HCEC 1CT (cell line): ENCODE results near the gene ARHGEF17.
A peak's percentile ranks its signal among the peaks of the same experiment; 100 is the strongest.
"Not testable (repeated sequence)": the region's sequence is repeated elsewhere in the genome, so short reads cannot be mapped to it uniquely, and the experiment has no call there.

ENCODE experiments used
- DNase-seq: peaks from one replicate; pipeline ENCODE4 v3.0.0-alpha.2; 2017

ARHGEF17 gene, protein sequence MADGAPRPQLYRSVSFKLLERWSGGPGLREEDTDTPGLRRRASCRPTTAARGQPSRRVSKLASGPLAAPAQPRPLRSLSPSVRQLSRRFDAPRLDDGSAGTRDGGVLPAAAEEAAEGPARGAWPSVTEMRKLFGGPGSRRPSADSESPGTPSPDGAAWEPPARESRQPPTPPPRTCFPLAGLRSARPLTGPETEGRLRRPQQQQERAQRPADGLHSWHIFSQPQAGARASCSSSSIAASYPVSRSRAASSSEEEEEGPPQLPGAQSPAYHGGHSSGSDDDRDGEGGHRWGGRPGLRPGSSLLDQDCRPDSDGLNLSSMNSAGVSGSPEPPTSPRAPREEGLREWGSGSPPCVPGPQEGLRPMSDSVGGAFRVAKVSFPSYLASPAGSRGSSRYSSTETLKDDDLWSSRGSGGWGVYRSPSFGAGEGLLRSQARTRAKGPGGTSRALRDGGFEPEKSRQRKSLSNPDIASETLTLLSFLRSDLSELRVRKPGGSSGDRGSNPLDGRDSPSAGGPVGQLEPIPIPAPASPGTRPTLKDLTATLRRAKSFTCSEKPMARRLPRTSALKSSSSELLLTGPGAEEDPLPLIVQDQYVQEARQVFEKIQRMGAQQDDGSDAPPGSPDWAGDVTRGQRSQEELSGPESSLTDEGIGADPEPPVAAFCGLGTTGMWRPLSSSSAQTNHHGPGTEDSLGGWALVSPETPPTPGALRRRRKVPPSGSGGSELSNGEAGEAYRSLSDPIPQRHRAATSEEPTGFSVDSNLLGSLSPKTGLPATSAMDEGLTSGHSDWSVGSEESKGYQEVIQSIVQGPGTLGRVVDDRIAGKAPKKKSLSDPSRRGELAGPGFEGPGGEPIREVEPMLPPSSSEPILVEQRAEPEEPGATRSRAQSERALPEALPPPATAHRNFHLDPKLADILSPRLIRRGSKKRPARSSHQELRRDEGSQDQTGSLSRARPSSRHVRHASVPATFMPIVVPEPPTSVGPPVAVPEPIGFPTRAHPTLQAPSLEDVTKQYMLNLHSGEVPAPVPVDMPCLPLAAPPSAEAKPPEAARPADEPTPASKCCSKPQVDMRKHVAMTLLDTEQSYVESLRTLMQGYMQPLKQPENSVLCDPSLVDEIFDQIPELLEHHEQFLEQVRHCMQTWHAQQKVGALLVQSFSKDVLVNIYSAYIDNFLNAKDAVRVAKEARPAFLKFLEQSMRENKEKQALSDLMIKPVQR (N-terminal part only)

DNA sequence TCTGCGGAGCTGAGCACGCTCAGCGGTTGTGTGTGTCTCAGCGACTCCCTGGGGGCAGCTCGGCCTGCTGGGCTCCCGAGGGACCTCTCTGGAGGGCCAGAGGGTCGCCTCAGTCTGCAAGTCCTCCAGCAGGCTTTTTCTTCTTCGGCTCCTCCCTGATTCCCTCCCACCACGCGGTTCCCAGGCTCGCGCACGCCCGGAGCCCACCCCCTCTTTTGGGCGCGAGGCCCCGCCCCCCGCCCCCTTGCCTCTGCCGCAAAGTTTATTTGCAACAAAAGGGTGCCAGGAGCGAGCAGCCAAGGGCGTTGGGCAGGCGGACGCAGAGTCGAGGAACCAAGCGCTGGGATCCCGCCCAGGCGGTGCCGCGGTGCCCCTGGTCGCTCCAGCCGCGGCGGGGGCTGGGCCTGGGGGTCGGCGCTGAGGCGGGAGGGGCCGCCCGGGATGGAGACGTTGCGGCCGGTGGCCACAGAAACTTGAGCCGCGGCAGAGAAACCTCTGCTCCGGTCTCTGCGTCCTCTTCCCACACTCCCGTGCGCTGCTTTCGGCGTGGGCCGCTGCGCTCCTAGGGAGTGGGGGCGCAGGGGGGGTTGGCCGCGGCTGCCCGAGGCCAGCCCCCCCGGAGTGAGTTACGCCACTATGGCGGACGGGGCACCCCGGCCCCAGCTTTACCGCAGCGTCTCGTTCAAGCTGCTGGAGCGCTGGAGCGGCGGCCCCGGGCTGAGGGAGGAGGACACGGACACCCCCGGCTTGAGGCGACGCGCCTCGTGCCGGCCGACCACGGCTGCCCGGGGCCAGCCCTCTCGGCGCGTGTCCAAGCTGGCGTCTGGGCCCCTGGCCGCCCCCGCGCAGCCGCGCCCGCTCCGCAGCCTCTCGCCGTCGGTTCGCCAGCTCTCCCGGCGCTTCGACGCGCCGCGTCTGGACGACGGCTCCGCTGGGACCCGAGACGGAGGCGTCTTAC is at the start of gene ARHGEF17:
Gene ARHGEF17, plus strand, starts transcription at position 274 of the 958 bp plus-strand sequence. Its CDS starts 363 bp downstream, at position 637.
- peak; percentile 69 for DNase-seq

DNA sequence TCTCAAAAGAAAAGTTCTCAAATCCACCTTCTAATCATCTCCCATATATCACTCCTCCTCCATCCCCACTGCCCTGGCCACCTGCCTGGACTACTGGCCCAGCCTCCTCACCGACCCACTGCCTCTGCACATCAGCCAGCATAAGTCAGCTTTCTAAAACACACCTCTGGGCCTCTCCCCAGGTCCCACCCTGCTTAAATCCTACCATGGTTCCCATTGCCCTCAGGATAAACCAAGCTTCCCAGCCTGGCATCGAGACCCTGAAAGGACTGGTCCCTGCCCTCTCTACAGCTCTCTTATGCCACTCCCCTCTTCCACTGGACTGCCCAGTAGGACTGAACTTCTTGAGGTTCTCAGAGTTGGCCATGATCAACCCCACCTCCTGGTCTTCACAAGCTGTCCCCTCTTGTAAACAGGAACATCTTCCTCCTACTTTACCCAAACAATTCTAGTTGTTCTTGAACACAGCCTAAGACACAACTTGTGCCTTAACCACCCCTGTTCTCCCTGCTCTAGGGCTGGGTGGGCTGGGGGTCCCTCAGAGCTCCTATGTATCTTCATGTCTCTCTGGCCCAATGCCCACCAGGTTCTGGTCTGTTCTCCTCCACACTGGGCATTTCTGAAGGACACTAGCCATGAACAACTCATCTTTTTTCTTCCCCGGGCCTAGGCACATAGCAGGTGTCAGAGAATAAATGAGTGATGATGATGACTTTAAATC is 48.5 kb upstream of the ARHGEF17 start:
- no peak for DNase-seq

DNA sequence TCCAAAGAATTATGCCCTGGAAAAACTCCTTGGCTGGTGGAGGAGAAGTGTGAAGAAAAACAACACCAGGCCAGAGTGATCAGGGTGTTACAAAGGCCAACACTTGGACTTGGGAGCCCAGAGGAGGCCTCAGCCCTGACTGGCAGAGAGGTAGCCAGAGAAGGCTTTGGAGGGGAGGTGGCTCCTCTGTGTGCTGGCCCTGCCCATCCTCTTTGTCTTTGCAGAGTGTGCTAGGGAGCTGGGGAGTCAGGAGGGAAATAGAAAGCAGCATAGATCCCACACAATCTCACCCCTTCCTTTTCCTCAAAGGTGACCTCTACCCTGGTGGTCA is 48.0 kb upstream of the ARHGEF17 start:
- DNase-seq: no peak

DNA sequence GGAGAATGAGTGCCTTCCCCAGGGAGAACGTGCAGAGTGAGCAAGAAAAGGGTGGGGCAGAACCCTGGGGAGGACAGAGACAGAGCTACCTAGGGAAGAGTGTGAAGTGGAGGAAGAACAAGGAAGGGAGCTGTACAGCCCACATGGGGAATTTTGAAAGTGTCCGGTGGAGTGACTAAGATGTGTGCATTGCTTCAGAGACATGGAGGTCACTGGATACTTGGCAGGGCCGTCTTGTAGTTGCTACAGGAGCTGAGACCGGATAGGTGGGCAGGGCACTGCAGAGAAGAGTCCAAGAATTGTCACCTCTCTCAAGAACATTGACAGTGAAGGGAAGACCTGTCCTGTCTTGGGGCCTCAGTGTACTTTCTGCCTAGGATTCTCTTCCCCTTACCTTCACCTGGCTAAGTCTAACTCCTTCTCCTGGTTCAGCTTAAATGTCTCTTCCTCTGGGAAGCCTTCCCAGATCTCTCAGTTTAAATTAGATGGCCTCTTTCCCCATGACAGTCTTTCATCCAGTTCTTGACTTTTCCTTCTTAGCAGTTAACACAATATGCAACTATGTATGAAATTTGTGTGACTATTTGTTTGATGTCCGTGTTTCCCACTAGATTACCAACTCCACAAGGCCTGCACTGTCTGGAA is 45.1 kb upstream of the ARHGEF17 start:
- DNase-seq: no peak

DNA sequence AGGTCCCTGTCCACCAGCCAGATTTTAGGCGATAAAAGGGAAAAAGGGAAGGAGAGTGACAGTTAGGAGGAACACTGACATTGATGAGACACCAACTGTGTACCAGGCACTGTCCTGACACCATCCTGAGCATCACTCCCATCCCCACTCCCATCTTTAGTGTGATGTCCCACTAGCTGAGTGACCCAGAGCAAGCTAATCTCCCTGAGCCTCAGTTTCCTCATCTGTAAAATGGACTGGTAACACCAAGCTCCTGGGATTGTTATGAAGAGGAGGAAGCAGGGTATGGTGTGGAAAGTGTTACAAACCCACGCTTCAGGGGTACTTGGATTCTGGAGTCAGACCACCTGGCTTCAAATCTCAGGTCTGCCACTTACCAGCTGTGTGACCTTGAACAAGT is 44.4 kb upstream of the ARHGEF17 start:
- no peak for DNase-seq

DNA sequence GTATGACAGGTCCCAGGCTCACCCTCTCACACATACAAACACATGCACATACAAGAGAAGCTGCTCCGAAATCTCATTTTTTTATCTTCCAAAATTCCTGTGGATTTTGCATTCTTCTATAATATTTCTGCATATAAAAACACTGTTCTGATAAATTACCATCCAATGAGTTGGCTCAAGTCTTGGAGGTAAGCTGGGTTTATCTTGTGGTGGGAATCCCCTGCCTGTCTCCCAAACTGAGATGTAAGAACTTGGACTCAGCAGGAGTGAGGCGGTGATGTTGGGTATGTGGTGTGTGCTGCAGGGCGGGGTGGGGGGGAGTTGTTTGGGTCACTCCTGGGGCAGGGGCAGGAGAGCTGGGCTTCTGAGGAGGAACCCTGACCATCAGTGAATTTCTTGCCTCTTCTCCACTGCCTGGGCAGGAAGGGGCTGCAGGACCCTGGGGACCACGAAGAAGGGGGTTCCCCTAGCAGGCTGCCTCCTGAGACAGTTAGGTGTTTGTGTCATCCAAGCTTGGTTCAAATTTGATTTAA is 42.7 kb upstream of the ARHGEF17 start:
- no peak for DNase-seq

DNA sequence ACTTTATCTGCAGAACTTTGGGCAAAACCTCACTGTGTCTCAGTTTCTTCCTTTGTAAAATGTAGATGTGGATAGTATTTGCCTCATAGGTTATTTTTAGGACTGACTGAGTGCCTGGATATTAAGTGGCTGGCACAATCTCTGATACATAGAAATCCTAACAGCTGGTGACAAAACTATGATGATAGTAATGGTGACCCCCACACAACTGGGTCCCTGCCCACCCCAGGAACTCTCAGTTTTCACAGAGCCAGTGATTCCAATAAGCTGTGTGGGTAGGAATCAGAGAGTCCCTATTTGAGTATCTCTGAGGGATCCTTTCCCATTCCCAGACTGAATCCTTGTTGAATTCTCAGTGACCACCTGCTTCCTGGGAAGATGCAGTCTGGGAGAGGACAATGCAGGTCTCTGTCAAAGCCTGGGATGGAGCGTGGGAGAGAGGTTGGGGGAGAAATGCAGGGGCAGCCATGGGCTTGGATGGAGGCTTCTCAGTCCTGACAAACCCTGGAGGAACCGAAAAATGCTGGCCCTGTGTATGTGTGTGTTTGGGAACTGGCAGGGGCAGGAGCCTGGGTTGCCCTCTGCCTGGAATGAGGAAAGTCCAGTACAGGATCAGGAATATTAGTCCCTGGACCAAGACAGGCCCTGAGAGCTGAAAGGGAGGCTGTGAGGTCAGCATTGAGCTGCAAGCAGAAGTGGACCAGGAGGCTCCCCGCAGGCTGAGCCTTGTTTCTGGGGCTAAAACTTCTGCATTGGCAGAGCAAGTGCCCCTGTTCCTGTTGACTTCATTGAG is 42.0 kb upstream of the ARHGEF17 start:
- no peak for DNase-seq

DNA sequence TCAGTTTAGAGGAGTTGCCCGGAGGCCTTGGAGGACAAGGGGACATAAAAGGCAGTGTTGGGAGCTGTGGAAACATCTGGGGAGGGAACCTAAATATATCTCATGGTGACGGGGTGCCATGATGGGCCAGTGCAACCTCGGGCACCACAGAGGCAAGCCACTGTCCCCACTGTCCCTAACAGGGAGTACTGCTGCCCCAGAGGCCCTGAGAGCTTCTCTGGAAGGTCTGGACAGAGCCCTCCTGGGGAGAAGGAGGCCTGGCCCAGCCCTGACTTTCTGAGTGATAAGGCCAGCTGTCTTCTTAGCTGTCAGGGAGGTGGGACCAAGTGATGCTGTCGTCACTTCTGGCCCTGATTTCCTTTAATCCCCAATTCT is 41.4 kb upstream of the ARHGEF17 start:
- no peak for DNase-seq

DNA sequence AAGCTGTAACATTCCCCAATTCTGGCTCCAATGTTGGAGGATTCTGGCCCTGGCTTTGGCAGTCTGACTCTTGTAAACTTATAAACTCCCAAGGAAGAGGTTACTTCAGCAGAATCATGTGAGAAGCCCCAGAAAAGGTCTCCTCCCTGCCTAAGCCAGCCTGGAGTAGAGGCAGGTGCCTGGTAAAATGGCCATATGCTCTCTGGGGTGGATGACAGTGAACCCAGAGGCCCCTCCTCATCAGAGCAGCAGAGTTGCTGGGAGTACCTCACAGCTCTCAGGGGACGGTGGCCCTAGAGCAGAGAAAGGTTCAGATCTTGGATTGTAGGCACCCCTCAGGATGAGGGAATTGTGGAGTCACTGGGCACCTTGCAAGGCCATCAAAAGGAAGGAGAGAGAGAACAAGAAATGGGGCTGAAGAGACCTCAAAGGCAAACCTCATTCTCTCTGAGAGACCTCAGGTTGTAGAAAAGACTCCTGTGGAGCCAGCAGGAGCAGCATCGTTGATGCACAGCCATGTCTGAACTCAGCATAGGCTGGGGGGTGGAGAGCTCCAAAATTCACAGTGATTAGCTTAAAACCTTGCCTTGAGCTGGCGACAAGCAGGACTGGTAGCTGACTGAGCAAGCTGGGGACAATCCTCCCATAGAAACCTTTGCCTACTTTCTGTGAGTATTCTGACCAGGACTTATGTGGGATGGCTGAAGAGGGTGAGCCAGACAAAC is 40.8 kb upstream of the ARHGEF17 start:
- no peak for DNase-seq

DNA sequence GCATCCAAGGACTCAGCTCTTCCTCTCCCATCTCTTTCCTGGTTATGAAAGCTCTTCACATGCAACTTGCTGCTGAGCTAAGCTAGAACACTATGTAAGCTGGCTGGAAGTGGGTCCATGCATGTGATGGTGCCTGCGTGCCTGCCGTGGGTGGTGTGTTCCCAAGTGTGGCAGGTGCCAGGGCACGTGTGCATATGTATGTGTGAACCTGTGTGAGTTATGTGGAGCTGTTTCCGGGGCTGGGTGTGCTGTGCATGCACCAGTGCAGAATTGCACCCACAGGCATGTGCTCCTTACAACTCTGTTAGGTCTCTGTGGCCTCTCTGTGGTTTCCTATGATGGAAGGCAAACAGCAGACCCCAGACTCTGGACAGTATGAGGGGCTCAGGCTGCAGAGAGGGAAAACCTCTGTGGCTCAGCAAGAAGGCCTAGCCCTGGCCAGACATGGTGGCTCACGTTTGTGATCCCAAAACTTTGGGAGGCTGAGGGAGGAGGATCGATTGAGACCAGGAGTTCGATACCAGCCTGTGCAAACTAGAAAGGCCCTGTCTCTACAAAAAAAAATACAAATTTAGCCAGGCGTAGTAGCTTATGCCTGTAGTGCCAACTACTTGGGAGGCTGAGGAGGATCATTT is 40.1 kb upstream of the ARHGEF17 start:
- DNase-seq: no peak

DNA sequence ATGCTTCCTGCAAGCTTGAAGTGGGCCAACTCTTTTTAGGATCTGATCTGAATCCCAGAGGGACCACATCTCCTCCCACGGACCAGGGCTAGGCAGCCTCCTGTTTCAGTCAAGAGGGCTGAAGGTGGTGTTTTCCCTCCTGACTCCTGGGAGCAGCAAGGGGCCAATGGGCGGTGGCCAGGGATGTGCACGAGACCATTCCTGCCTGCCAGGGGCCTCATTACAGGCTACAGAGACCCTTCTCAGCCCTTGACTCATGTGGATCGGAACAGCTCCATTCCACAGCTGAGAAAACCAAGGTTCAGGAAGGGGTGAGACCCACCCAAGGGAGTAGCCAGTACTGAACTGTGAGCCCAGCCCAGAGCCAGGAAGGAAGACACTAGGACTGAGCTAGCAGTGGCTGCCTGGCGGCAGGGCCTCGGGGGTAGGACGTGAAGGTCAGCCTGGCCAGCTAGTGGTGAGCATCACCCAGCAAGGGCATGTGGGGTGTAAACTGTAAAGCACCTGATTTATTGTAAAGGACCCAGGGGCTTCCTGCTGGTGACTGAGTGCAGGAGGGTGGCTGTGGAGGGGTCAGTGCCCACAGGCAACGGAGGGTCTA is 39.3 kb upstream of the ARHGEF17 start:
- DNase-seq: no peak

DNA sequence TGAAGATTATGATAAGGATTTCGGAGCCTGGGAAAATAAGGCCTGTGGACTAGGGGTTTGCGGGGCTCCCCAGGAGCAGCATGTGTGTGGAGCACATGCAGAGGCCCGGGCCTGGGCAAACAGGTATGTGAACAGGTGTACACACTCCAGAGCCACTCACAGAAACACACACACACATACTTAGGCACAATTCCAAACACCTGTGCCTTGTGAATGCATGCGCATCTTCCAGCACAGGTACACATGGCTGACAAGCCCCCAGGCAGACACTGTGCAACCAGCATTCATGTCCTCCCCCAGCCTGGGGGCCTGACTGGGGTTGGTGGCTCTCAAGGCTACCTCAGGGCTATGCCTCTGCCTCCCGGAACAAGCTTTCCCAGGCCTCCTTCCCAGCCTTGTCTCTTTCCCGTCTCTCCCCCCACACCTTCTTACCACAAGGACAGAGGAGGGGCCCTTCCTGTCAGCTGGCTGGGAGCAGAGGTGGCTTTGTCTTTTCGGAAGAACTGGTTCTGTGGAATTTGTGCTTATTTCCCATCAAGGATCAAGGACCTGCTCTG is 38.5 kb upstream of the ARHGEF17 start:
- DNase-seq: no peak

DNA sequence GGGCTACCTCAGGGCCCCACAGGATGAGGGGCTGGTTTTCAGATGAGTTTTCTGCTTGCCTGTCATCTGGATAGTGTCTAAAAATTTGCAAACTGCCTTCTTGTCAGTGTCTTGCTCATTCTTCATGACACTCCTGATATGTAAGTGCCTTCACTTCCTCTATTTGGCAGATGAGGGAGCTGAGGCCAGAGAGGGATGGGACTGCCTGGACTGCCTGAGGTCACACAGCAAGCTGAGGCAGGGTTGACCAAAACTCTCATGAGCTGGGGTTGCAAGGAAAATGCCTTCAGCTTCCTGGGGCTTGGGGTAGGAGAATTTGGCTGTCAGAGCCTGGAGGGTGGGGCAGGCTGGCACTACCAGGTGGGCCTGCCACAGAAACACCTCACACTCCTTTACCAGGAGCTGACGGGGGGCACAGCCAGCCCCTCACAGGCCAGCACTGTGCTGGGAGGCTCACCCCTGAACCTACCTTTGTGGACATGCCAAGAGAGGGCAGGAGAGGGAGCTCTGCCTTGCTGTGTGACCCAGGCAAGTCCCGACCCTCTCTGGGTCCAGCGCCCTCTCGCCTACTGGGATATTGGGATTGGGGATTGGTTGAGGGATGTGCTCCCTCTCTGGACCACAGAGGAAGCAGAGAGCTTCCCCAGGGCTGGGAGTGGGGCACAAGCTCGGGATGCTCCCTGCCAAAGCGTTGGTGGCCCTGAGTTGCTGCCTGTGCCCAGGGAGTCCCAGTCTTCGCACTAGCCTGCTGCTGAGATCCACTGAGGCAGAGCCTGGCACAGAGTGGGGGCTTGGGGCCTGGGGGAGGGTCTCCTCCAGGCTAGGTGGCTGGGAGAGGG is 37.8 kb upstream of the ARHGEF17 start:
- DNase-seq: no peak

DNA sequence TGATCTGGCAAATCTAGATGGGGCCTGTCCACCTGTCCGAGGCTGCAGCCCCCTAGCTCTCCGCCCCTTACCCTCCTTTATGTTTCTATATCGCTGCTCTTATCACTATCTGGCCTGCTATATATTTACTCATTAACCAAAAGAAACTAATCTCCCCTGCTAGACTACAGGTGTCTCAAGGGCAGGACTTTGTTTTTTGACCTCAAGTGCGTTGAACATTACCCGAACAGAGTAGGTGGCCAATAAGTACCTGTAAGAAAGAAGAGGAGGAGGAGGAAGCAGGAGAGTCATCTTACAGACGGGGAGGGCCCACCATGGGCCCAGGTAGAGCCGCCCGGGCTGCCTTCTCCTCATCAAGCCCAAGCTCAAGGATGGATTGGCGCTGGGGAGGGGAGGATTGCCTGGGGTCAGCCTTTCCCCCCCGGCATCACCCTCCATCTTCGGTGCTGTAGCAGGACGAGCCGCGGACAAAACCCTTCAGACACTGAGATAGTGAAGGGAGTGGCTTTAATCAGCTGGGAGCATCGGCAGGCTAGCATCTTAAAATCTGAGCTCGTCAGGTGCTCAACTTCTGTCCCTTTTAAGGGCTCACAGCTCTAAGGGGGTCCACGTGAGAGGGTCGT is 37.1 kb upstream of the ARHGEF17 start:
- DNase-seq: no peak

DNA sequence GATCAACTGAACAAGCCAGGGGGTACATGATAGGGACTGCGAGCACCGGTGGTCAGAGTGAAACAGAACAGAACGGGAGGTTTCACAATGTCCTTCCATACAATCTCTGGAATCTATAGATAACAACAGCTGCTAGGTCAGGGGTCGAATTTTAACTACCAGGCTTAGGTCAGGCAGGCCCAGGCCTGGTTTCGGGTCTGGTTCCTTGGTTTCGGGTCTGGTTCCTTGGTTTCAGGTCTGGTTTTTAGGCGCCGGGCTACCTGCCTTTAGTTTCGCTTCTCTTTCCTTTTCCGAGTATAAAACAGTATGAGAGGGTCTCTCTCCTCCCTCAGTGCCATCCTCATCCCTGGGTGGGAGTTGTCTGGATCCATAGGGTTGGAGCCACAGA is 36.6 kb upstream of the ARHGEF17 start:
- DNase-seq: not testable (repeated sequence)

DNA sequence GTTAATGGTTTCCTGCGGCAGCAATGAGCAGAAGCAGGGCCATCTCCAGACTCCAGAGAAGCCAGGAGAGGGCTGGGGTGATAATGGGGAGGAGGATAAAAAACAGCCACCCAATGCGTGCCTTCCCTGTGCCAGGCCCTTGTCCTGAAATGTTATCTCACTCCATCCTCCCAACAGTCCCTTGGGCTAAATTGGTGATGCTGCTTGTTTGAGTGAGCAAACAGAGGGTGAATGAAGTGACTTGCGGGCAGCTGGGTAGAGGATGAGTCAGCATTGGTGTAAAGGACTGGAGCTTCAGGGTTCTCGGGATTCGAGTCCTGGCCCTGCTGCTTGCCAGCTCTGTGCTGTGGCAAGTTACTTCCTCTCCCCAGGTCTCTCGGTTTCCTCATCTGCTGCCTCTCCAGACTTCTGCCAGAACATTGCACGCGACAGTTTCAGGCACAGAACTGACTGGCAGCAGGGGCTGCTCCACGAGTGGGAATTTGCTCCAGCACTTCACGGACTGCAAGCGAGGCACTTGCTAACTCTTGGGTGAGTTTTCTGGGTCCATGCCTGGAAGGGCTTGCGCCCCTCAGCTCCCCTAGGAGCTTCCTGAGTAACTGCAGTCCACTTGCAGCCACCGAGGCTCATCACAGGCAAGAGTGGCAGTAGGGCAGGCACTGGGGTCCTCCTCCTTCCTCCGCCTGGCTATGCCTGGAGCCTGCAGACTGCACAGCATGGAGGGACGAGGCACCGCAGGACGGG is 36.0 kb upstream of the ARHGEF17 start, which contains the start of gene P2RY6:
Gene P2RY6, plus strand, starts transcription at position 403 of the 744 bp plus-strand sequence. CDS start 24,181 bp downstream, outside the sequence.
- peak; percentile 14 for DNase-seq
